ENCODE results near the gene TPRA1. TPM values are rescaled to one million over a fixed set of nuclear protein-coding genes. Genes with fewer than 3 reads are reported as not detected.
"Not testable (repeated sequence)": the region's sequence is repeated elsewhere in the genome, so short reads cannot be mapped to it uniquely, and the experiment has no call there.

TPRA1 gene
- total RNA-seq, 2 donors from 2014 or later = 12.5 to 16.6 TPM

DNA sequence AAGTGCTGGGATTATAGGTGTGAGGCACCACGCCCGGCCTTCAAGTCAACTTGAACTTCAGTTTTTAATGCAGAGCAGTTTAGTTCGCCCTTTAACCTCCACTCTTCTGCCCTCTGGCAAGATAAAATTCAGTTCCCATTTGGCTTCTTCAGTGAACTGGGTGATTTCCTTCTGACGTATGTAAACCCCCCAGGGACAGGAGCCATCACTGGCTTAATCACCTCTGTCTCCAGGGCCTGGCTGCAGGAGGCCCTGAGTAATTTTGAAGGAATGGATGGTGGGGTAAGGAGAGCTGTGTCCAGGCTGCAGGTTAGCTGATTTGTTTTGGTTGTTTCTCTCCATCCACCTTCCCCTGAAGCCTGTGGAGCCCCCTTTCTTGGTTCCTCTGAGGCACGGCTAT lies 19.6 kb upstream of the TPRA1 start:
- Mint-ChIP-seq H3K36me3 (ENCODE audit: low read depth) (peaks cover 13% of the 10 kb centered on the region), H3K4me3 (no peak overlapping the region), H3K4me1 (peaks cover 5% of the 10 kb centered on the region), H3K27me3 (no peaks in the 10 kb centered on the region), H3K27ac (no peak overlapping the region)
- no peak for DNase-seq
- no peak for ATAC-seq
- no peaks in the 10 kb centered on the region for H3K9me3 ChIP-seq (ENCODE audit: control insufficient read depth, low read length, poor library complexity, severe bottlenecking)

DNA sequence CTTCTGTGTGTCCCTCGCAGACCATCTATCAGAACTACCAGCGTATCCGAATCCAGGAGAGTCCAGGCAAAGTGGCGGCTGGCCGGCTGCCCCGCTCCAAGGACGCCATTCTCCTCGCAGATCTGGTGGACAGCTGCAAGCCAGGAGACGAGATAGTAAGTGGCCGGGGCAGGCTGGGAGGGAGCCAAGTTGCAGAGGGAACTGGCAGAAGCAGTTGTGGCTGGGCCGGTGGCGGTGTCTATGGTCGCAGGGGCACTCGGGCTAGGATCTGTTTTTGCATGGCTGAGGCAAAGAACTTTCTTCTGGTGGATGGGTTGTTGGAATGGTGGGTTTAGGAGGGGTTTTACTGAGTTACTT lies 17.8 kb upstream of the TPRA1 start:
- Mint-ChIP-seq H3K27me3 (no peaks in the 10 kb centered on the region), H3K36me3 (ENCODE audit: low read depth) (peaks cover 13% of the 10 kb centered on the region)

DNA sequence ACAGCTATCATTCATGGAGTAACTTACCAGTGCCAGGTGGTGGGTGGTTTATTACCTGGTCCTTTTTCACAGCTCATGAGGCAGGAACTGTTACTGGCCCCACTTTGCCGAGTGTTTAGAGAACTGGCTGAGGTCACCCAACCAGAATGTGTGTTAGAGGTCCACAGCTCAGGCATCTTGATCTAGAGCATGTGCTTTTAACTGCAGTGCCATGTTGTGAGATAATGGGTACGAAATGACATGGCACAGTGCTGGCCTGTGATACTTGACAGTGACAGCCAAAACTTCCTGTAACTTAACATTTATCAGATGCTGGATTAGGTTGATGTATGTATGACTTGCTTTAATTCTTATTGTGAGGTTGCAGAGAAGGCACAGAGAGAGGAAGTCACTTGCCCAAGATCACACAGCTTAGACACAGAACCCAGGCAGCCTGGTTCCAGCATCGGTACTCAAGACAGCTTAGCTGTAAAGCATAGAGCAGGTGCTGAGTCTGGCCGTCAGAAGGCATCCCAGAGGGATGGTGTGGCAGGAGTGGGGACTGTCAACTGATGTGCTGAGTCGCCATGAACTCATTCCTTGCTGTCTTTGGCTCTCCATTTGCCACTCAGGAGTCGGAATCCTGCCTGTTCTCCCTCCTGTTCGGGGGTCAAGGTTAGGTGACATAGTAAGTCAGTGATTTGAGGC lies 17.3 kb upstream of the TPRA1 start:
- no peaks in the 10 kb centered on the region for H3K27me3 Mint-ChIP-seq
- no peak overlapping the region for H3K27ac Mint-ChIP-seq
- no peaks in the 10 kb centered on the region for H3K9me3 ChIP-seq (ENCODE audit: control insufficient read depth, low read length, poor library complexity, severe bottlenecking)
- no peak for ATAC-seq
- H3K36me3 Mint-ChIP-seq (ENCODE audit: low read depth) = peaks cover 13% of the 10 kb centered on the region
- peaks cover 7% of the 10 kb centered on the region for H3K4me1 Mint-ChIP-seq
- no peak overlapping the region for H3K4me3 Mint-ChIP-seq
- no peak for DNase-seq

More for the DNA sequence above, 17.8 kb upstream of the TPRA1 start:
- no peak overlapping the region for H3K4me3 Mint-ChIP-seq
- H3K9me3 ChIP-seq (ENCODE audit: control insufficient read depth, low read length, poor library complexity, severe bottlenecking) = no peaks in the 10 kb centered on the region
- peak overlapping the region; percentile 57 for H3K27ac Mint-ChIP-seq
- ATAC-seq (no peak), DNase-seq (no peak)
- H3K4me1 Mint-ChIP-seq = peaks cover 7% of the 10 kb centered on the region

DNA sequence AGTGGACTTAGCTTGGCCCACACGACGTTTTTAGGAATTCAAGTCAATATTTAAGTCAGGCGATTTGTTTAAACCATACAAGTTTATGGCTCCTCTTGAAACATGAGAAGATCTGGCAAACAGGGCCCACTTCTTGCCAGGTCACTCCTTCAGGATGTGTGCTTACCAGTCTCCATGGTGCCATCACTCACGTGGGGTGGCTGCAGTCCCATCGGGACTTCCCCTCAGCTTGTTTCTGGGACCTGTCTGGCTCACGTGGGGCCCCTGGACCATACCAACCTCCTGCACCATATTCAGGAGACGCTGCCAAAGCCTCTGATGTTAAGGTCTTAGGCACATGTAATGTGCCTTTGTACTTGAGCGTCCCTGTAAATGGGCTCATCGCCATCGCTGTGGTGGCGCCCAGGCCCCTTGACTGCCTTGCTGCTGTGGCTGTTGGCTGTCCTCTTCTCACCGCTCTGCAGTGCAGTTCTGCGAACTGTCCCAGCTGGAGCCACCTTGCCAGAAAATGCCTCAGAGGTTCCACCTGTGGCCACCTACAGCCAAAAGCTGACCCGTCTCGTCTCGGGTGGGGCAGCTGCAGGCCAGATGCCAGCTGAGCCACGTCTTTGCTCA lies 16.6 kb upstream of the TPRA1 start:
- Mint-ChIP-seq H3K27me3 (no peaks in the 10 kb centered on the region), H3K4me3 (no peak overlapping the region), H3K36me3 (ENCODE audit: low read depth) (peaks cover 12% of the 10 kb centered on the region), H3K4me1 (peaks cover 11% of the 10 kb centered on the region), H3K27ac (no peak overlapping the region)
- no peaks in the 10 kb centered on the region for H3K9me3 ChIP-seq (ENCODE audit: control insufficient read depth, low read length, poor library complexity, severe bottlenecking)
- DNase-seq (no peak), ATAC-seq (no peak)

DNA sequence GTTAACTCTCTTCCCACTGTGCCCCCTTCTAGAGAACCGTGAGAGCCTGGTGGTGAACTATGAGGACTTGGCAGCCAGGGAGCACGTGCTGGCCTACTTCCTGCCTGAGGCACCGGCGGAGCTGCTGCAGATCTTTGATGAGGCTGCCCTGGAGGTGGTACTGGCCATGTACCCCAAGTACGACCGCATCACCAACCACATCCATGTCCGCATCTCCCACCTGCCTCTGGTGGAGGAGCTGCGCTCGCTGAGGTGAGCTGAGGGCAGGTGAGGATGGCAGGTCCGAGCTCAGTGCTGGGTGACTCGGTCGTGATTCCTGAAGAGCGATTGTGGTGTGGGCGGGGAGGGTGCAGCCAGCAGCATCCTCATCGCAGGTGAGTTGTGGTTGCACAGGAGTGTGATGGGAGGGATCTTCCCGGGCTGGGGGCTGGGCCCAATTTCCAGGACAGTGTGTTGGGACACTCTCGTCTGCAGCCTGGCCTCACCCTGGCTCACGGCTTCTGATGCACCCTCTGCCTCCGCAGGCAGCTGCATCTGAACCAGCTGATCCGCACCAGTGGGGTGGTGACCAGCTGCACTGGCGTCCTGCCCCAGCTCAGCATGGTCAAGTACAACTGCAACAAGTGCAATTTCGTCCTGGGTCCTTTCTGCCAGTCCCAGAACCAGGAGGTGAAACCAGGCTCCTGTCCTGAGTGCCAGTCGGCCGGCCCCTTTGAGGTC lies 15.7 kb upstream of the TPRA1 start:
- Mint-ChIP-seq H3K27me3 (no peaks in the 10 kb centered on the region), H3K36me3 (ENCODE audit: low read depth) (peaks cover 10% of the 10 kb centered on the region), H3K4me1 (peaks cover 11% of the 10 kb centered on the region), H3K27ac (no peak overlapping the region), H3K4me3 (no peak overlapping the region)
- H3K9me3 ChIP-seq (ENCODE audit: control insufficient read depth, low read length, poor library complexity, severe bottlenecking) = no peaks in the 10 kb centered on the region
- DNase-seq = no peak
- ATAC-seq = no peak

DNA sequence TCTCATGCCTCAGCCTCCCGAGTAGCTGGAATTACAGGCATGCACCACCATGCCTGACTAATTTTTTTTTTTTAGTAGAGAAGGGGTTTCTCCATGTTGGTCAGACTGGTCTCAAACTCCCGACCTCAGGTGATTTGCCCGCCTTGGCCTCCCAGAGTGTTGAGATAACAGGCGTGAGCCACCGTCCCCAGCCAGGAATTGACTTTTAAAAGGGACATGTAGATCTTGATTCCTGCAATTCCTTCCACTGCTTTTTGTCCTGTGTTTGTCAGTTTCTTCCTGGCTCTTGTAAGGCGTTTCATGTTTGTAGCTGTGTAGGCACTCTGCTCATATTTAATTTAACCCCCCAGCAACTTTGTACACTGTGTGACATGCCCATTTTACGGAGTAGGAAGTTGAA lies 15.0 kb upstream of the TPRA1 start:
- not testable (repeated sequence) for ATAC-seq; H3K36me3 Mint-ChIP-seq (ENCODE audit: low read depth); H3K9me3 ChIP-seq (ENCODE audit: control insufficient read depth, low read length, poor library complexity, severe bottlenecking); DNase-seq; H3K27ac Mint-ChIP-seq; H3K27me3 Mint-ChIP-seq; H3K4me3 Mint-ChIP-seq
- H3K4me1 Mint-ChIP-seq = peaks cover 11% of the 10 kb centered on the region

DNA sequence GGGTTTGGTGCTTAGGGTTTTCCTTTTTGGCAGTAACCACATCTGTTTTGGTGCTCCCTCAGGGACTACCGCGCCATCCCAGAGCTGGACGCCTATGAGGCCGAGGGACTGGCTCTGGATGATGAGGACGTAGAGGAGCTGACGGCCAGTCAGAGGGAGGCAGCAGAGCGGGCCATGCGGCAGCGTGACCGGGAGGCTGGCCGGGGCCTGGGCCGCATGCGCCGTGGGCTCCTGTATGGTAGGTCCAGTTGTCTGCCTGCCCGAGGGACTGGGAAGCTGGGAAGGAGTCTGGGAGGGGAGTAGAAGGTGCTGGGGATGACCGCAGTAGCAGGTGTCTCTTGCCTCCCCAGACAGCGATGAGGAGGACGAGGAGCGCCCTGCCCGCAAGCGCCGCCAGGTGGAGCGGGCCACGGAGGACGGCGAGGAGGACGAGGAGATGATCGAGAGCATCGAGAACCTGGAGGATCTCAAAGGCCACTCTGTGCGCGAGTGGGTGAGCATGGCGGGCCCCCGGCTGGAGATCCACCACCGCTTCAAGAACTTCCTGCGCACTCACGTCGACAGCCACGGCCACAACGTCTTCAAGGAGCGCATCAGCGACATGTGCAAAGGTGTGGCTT lies 14.1 kb upstream of the TPRA1 start:
- peaks cover 9% of the 10 kb centered on the region for H3K36me3 Mint-ChIP-seq (ENCODE audit: low read depth)
- peaks cover 8% of the 10 kb centered on the region for H3K4me1 Mint-ChIP-seq
- H3K9me3 ChIP-seq (ENCODE audit: control insufficient read depth, low read length, poor library complexity, severe bottlenecking) = no peaks in the 10 kb centered on the region
- H3K27me3 Mint-ChIP-seq = no peaks in the 10 kb centered on the region
- DNase-seq (no peak), ATAC-seq (no peak)
- H3K4me3 Mint-ChIP-seq = no peak overlapping the region
- H3K27ac Mint-ChIP-seq = no peak overlapping the region

DNA sequence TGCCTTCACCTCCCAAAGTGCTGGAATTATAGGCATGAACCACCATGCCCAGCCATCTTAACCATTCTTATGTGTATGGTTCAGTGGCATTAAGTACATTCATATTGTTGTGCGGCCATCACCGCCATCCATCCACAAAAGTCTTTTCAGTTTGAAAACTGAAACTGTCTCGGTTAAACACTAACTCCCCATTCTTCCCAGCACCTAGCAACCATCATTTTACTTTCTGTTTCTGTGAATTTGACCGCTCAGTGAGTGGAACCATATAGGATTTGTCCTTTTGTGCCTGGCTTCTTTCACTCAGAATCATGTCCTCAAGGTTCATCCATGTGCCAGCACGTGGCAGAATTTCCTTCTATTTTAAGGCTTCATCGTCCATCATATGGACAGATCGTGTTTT lies 13.5 kb upstream of the TPRA1 start:
- Mint-ChIP-seq H3K36me3 (ENCODE audit: low read depth) (peaks cover 9% of the 10 kb centered on the region), H3K4me3 (no peak overlapping the region), H3K4me1 (peaks cover 10% of the 10 kb centered on the region), H3K27ac (no peak overlapping the region), H3K27me3 (no peaks in the 10 kb centered on the region)
- no peak for ATAC-seq
- no peak for DNase-seq
- no peaks in the 10 kb centered on the region for H3K9me3 ChIP-seq (ENCODE audit: control insufficient read depth, low read length, poor library complexity, severe bottlenecking)

DNA sequence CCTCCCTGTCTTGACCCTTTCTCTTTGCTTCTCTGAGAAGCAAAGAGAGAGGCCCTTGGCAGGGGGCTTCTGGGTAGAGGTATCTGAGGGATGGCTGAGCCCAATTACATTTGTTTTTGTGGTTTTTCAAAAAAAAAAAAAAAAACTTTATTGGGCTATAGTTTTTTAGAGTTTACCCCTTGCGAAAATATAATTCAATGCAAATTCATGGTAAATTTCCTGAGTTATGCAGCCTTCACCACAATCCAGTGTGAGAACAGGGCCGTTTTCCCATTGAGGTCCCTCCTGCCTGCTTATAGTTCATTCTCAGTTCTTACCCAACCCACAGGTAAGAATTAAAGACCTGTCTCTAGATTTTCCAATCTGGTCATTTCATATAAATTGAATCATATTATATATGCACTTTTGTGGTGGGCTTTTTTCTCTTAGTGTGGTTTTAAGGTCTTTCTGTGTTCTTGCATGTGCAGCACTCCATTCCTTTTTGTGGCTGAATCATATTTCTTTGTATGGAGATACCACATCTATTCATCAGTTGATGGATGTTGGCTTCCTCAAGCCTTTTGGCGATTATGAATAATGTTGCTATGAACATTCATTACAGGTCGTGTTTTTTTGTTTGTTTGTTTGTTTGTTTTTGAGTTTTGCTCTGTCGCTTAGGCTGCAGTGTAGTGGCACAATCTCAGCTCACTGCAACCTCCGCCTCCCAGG lies 10.4 kb upstream of the TPRA1 start:
- no peaks in the 10 kb centered on the region for H3K9me3 ChIP-seq (ENCODE audit: control insufficient read depth, low read length, poor library complexity, severe bottlenecking)
- H3K27me3 Mint-ChIP-seq = no peaks in the 10 kb centered on the region
- no peak overlapping the region for H3K4me3 Mint-ChIP-seq
- H3K4me1 Mint-ChIP-seq = peaks cover 19% of the 10 kb centered on the region
- no peak for DNase-seq
- peaks cover 3% of the 10 kb centered on the region for H3K36me3 Mint-ChIP-seq (ENCODE audit: low read depth)
- no peak overlapping the region for H3K27ac Mint-ChIP-seq
- ATAC-seq = no peak

DNA sequence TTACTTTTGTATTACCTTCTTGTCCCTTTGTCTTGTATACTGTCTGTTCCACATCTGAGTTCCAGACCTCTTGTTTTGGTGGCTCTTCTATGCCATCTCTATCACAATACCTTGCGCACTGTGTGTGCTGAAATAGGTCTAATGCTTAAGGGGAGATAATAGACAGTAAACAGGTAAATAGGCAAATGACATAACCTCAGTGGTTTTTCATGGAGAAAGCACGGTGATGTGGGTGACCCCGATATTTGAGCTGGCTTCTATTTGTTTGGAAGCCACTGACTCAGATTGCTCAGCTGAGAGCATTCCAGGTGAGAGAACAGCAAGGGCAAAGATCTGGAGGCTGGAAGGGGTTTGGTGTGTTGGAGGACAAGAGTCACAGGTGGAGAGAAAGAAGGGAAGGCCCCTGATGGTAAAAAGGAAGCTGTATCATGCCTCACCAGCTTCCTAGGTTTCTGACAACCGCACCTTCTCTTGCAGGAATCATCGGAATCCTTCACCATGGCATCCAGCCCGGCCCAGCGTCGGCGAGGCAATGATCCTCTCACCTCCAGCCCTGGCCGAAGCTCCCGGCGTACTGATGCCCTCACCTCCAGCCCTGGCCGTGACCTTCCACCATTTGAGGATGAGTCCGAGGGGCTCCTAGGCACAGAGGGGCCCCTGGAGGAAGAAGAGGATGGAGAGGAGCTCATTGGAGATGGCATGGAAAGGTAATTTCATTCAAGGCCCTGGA lies 8.5 kb upstream of the TPRA1 start:
- peak overlapping the region; percentile 92 for H3K4me3 Mint-ChIP-seq
- DNase-seq (no peak), ATAC-seq (no peak)
- H3K9me3 ChIP-seq (ENCODE audit: control insufficient read depth, low read length, poor library complexity, severe bottlenecking) = no peaks in the 10 kb centered on the region
- peak overlapping the region; percentile 91 for H3K27ac Mint-ChIP-seq
- peaks cover 2% of the 10 kb centered on the region for H3K36me3 Mint-ChIP-seq (ENCODE audit: low read depth)
- no peaks in the 10 kb centered on the region for H3K27me3 Mint-ChIP-seq
- peaks cover 20% of the 10 kb centered on the region for H3K4me1 Mint-ChIP-seq

DNA sequence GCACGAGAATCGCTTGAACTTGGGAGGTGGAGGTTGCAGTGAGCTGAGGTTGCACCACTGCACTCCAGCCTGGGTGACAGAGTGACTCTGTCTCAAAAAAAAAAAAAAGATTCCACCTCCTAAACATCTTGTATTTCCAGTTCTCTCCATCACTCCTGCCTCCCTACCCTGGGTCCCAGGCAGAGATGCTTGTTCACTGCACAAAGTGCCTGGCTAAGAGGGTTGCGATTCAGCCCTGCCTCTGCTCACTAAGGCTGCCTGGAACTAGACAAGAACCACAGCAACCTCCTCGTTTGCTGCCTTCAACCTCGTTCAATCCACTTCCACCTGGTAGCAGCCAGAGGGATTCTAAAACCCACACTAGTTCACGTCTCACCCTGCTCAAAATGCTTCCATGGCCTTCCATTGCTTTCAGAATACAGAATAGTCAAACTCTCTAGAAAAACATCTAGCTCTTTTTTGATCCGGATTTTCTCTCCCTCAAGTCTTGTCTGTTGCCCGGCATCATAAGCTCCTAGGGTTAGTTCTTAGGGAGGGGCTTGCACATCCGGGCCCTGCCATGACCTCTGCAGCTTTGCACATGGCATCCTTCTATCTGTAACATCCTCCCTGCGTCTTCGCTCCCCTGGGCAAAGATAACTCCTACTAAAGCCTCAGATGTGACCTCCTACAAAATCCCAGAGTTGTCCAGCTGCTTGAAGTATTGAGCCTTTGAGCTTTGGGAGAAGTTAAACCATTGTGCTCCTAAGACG lies 6.7 kb upstream of the TPRA1 start:
- H3K27me3 Mint-ChIP-seq = no peaks in the 10 kb centered on the region
- ATAC-seq = no peak
- H3K27ac Mint-ChIP-seq = peak overlapping the region; percentile 91
- no peak for DNase-seq
- H3K9me3 ChIP-seq (ENCODE audit: control insufficient read depth, low read length, poor library complexity, severe bottlenecking) = no peaks in the 10 kb centered on the region
- peak overlapping the region; percentile 92 for H3K4me3 Mint-ChIP-seq
- peaks cover 2% of the 10 kb centered on the region for H3K36me3 Mint-ChIP-seq (ENCODE audit: low read depth)
- peaks cover 19% of the 10 kb centered on the region for H3K4me1 Mint-ChIP-seq

DNA sequence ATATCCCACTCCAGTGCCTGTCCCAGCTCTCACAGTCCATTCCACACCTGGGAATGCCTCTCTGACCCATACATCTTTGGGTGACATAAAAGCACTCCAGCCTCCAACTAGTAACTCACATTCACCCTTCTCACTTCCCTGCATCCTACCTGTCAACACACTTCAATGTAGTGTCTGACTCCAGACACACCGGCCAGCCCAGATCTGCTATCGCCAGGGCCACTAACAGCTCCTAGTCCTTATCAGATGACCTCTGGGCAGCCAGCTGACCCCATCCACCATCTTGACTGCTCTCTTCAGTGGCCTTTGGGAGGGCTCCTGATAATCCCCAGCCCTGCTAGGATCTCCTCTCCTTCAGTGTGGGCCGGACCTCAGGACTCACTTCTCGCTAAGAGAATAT lies 4.8 kb upstream of the TPRA1 start:
- DNase-seq (no peak), ATAC-seq (no peak)
- no peaks in the 10 kb centered on the region for H3K9me3 ChIP-seq (ENCODE audit: control insufficient read depth, low read length, poor library complexity, severe bottlenecking)
- Mint-ChIP-seq H3K4me3 (no peak overlapping the region), H3K4me1 (peaks cover 28% of the 10 kb centered on the region), H3K27ac (peak overlapping the region; percentile 69), H3K36me3 (ENCODE audit: low read depth) (peaks cover 2% of the 10 kb centered on the region), H3K27me3 (no peaks in the 10 kb centered on the region)

Measured in T-helper 17 cell (primary cell).